Choroid plexus epithelial cell (primary cell): ENCODE results near the gene SRRM3.

Experiments used
- DNase-seq: peaks from one replicate; pipeline ENCODE4 v3.0.0-alpha.2; 2010; ENCODE audit warnings: low read depth
- H3K4me3 ChIP-seq: 2 replicates; pipeline ENCODE4 v1.5.1; 2011; ENCODE audit warnings: low read depth, mild to moderate bottlenecking, control low read depth, low read length, moderate library complexity
- TF ChIP-seq, protein P1 (sequence below): conservative IDR thresholded peaks from 2 replicates; pipeline ENCODE4 v1.5.1; 2011; ENCODE audit warnings: low read depth, mild to moderate bottlenecking, control low read depth, inconsistent platforms, low read length, moderate library complexity

Gene SRRM3

GRCh38 chr7:76244781-76245391 lies 43.2 kb downstream of the SRRM3 start:
- H3K4me3 ChIP-seq = no peak overlapping the region
- TF ChIP-seq, protein P1, sequence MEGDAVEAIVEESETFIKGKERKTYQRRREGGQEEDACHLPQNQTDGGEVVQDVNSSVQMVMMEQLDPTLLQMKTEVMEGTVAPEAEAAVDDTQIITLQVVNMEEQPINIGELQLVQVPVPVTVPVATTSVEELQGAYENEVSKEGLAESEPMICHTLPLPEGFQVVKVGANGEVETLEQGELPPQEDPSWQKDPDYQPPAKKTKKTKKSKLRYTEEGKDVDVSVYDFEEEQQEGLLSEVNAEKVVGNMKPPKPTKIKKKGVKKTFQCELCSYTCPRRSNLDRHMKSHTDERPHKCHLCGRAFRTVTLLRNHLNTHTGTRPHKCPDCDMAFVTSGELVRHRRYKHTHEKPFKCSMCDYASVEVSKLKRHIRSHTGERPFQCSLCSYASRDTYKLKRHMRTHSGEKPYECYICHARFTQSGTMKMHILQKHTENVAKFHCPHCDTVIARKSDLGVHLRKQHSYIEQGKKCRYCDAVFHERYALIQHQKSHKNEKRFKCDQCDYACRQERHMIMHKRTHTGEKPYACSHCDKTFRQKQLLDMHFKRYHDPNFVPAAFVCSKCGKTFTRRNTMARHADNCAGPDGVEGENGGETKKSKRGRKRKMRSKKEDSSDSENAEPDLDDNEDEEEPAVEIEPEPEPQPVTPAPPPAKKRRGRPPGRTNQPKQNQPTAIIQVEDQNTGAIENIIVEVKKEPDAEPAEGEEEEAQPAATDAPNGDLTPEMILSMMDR = no peak
- DNase-seq = no peak

DNA sequence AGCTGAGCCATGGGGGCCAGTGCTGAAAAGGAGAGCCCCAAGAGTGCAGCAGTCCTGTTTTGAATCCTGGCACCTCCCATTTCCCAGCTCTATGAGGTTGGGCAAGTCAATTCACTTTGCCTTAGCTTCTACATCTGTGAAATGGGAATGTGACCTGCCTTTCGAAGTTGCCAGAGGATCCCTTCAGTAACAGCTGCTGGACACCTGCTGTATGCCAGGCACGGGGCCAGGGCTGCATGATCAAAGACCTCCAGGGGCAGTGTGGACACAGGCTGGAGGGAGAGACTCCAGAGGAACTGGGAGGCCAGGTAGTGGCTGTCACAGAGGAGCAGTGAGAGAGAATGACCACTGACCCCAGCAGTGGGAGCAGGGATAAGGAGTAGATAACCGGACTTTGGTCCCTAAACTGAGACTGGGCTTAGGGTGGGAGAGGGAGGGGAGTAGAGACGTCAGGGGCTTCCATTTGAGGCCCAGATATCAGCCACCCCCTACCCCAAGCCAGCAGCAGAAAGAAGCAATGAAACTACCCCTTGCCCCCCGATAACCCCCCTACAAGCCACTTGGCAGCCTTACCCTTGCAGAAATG lies 45.2 kb downstream of the SRRM3 start:
- no peak overlapping the region for H3K4me3 ChIP-seq
- TF ChIP-seq, protein P1 = no peak
- no peak for DNase-seq

- no peak for DNase-seq
- TF ChIP-seq, protein P1 = no peak
- H3K4me3 ChIP-seq = no peak overlapping the region
Measured at GRCh38 chr7:76247938-76248337, 46.2 kb downstream of the SRRM3 start.

DNA sequence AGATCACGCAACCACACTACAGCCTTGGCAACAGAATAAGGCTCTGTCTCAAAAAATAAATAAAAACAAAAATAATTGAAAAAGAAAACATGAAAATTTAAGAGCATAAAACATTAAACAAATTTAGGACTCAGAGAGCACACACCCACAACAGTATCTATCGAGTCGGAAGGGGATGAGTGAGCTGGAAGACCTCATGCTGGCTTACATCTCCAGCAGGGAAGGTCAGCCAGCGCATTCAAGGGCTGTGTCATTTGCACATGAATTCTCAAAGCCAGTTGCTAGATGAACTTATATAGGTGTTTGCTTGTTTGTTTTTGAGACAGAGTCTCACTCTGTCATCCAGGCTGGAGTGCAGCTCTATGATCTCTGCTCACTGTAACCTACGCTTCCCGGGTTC lies 50.3 kb downstream of the SRRM3 start:
- DNase-seq = peak; percentile 17
- TF ChIP-seq, protein P1 = no peak

DNA sequence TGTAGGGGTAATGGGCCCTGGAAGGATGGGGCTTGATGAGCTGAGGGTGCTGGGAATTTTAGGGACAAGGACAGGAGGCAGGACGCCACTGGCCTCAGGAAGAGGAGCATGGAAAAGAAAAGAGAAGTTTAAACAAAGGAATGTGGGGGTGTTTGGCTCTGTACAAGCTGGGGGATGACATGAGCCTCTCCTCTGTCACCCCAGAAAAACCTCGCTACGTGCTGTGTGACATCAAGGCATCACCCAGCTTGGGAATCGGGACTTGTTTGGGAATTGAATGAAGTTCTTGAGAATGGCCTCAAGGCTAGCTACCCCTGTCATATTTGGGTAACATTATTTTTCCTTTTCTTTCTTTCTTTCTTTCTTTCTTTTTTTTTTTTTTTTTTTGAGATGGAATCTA lies 53.1 kb downstream of the SRRM3 start:
- TF ChIP-seq, protein P1 = no peak
- no peak for DNase-seq

More for the DNA sequence above, 50.3 kb downstream of the SRRM3 start:
- no peak overlapping the region for H3K4me3 ChIP-seq

DNA sequence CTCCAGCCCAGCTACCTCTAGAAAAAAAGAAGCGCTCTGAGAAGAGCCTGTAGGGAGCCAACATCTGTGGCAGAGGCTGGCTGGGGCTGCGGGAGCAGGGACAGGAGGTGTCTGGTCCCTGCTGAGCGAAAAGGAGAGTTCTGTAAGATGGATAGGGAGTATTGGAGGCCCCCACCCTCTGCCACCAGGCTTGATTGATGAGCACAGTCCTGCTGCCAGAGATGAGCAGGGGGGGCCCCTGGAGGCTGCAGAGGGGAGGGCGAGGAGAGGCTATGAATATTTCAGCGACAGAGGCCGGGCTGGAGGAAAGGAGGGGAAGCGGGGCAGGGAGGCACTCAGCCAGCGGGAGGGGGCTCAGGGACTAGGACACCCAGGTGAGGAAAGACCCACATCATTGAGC lies 56.3 kb downstream of the SRRM3 start:
- no peak for DNase-seq
- H3K4me3 ChIP-seq = no peak overlapping the region
- TF ChIP-seq, protein P1 = peak; percentile 22

More for the DNA sequence above, 53.1 kb downstream of the SRRM3 start:
- no peak overlapping the region for H3K4me3 ChIP-seq
